K562 (cell line): ENCODE results near the gene CHST8. TPM values are rescaled to one million over a fixed set of nuclear protein-coding genes. Genes with fewer than 3 reads are reported as not detected.

Experiments
- polyA plus RNA-seq, 8 experiments: library from polyadenylated mRNA; depleted of rRNA in 4 of 8; stranded (reverse) in 5 of 8; unstranded in 3 of 8; fragments of >200 nt; fragmentation: Nextera tagmentation in 2 of 8; fragmentation: Illumina TruSeq in 1 of 8; extraction: Ambion mirVana in 2 of 8; extraction: Trizol in 1 of 8; gene quantifications; 2 replicates each; pipeline versions ENCODE4 v1.2.1 to v1.2.3, GENCODE V29; 2011 to 2014; ENCODE audit warnings: inconsistent platforms in 1 of 8, missing spikeins in 1 of 8
- total RNA-seq, 7 experiments: library from RNA; depleted of rRNA in 6 of 7; stranded (reverse); fragments of >200 nt in 6 of 7; fragmentation: Illumina TruSeq in 2 of 7; extraction: Trizol in 2 of 7; gene quantifications; 2 replicates each; pipeline versions ENCODE4 v1.2.1 to v1.2.3, GENCODE V29; 2011 to 2021; ENCODE audit warnings: low replicate concordance in 1 of 7

Gene CHST8
- total and polyA plus RNA-seq, 9 of the 15 experiments (the other 6 are each of a cell fraction or from before 2014, with no cell fraction given): 0.11 TPM; not detected in 8

Other genes starting within 250 kb of the CHST8 start
- 29.7 and 31.2 TPM in 2 replicates for gene CEBPG, start 248.2 kb upstream of the CHST8 start, total RNA-seq (2014; rRNA removed)
- gene CEBPG, start 248.2 kb upstream of the CHST8 start, total RNA-seq (2014; rRNA removed; fragmentation: Illumina TruSeq; extraction: Trizol): 34.9 and 42.3 TPM in 2 replicates
- gene CEBPG, start 248.2 kb upstream of the CHST8 start, total RNA-seq (2015; rRNA removed; fragmentation: Illumina TruSeq; extraction: Trizol): 15.0 and 17.3 TPM in 2 replicates
- 29.7 and 34.6 TPM in 2 replicates for gene CEBPG, start 248.2 kb upstream of the CHST8 start, total RNA-seq (2021)
- 30.9 and 31.2 TPM in 2 replicates for gene CEBPG, start 248.2 kb upstream of the CHST8 start, polyA plus RNA-seq (2011; rRNA removed)
- 28.8 and 30.1 TPM in 2 replicates for gene CEBPG, start 248.2 kb upstream of the CHST8 start, polyA plus RNA-seq (2014; fragmentation: Illumina TruSeq; extraction: Trizol)
- gene CEBPG, start 248.2 kb upstream of the CHST8 start, polyA plus RNA-seq (2014; fragmentation: Nextera tagmentation; extraction: Ambion mirVana): 1 to 10 TPM; 9.5 to 9.8 TPM
- 30.2 and 33.0 TPM in 2 replicates for gene CEBPG, start 248.2 kb upstream of the CHST8 start, polyA plus RNA-seq (2014; rRNA removed)
- 14.8 and 16.0 TPM in 2 replicates for gene PEPD, start 100.2 kb upstream of the CHST8 start, total RNA-seq (2014; rRNA removed)
- gene PEPD, start 100.2 kb upstream of the CHST8 start, total RNA-seq (2014; rRNA removed; fragmentation: Illumina TruSeq; extraction: Trizol): 12.4 and 12.8 TPM in 2 replicates
- gene PEPD, start 100.2 kb upstream of the CHST8 start, total RNA-seq (2015; rRNA removed; fragmentation: Illumina TruSeq; extraction: Trizol): 14.4 and 14.6 TPM in 2 replicates
- gene PEPD, start 100.2 kb upstream of the CHST8 start, total RNA-seq (2021): 18.3 and 19.2 TPM in 2 replicates
- gene PEPD, start 100.2 kb upstream of the CHST8 start, polyA plus RNA-seq (2011; rRNA removed): 13.8 and 18.9 TPM in 2 replicates
- 12.8 and 18.0 TPM in 2 replicates for gene PEPD, start 100.2 kb upstream of the CHST8 start, polyA plus RNA-seq (2014; fragmentation: Illumina TruSeq; extraction: Trizol)
- 1 to 10 TPM; 1.3 to 3.0 TPM for gene PEPD, start 100.2 kb upstream of the CHST8 start, polyA plus RNA-seq (2014; fragmentation: Nextera tagmentation; extraction: Ambion mirVana)
- 18.6 and 23.2 TPM in 2 replicates for gene PEPD, start 100.2 kb upstream of the CHST8 start, polyA plus RNA-seq (2014; rRNA removed)
- 42.0 and 46.5 TPM in 2 replicates for gene KCTD15, start 174.9 kb downstream of the CHST8 start, total RNA-seq (2014; rRNA removed)
- 6.0 and 6.7 TPM in 2 replicates for gene KCTD15, start 174.9 kb downstream of the CHST8 start, total RNA-seq (2014; rRNA removed; fragmentation: Illumina TruSeq; extraction: Trizol)
- gene KCTD15, start 174.9 kb downstream of the CHST8 start, total RNA-seq (2015; rRNA removed; fragmentation: Illumina TruSeq; extraction: Trizol): 11.8 and 14.4 TPM in 2 replicates
- 26.5 and 29.7 TPM in 2 replicates for gene KCTD15, start 174.9 kb downstream of the CHST8 start, total RNA-seq (2021)
- gene KCTD15, start 174.9 kb downstream of the CHST8 start, polyA plus RNA-seq (2011; rRNA removed): 14.2 and 19.8 TPM in 2 replicates
- 10.1 and 25.5 TPM in 2 replicates for gene KCTD15, start 174.9 kb downstream of the CHST8 start, polyA plus RNA-seq (2014; fragmentation: Illumina TruSeq; extraction: Trizol)
- gene KCTD15, start 174.9 kb downstream of the CHST8 start, polyA plus RNA-seq (2014; fragmentation: Nextera tagmentation; extraction: Ambion mirVana): 1 to 10 TPM; 1.7 TPM
- 31.2 and 49.0 TPM in 2 replicates for gene KCTD15, start 174.9 kb downstream of the CHST8 start, polyA plus RNA-seq (2014; rRNA removed)